CD14-positive monocyte (primary cell): Measurements from ENCODE around the gene CMTM1. TPM values are rescaled to one million over a fixed set of nuclear protein-coding genes. Genes with fewer than 3 reads are reported as not detected.
"Not testable (repeated sequence)": the region's sequence is repeated elsewhere in the genome, so short reads cannot be mapped to it uniquely, and the experiment has no call there.

Experiments used
- DNase-seq, 3 donors: peaks; one replicate each; pipeline ENCODE4 v3.0.0-alpha.2; 2011 to 2022
- H2AFZ ChIP-seq: 2 replicates; pipeline ENCODE4 v1.6.0; 2012; ENCODE audit warnings: mild to moderate bottlenecking, low read depth, low read length, inconsistent platforms; ENCODE audit not compliant: insufficient read depth, poor library complexity, severe bottlenecking
- H3K27ac ChIP-seq, 2 donors: 1 replicate in 1 of 2; 2 replicates in 1 of 2; pipeline ENCODE4 v1.5.1; 2012 to 2013; ENCODE audit warnings: low read length in 2 of 2, control low read depth in 1 of 2, inconsistent platforms in 1 of 2, low read depth in 1 of 2, mild to moderate bottlenecking in 1 of 2
- H3K27me3 ChIP-seq, 2 donors: one replicate each; pipeline versions ENCODE4 v1.6.0 to v1.6.1; 2011 to 2013; ENCODE audit warnings: low read length in 2 of 2; ENCODE audit not compliant: control insufficient read depth in 2 of 2, insufficient read depth in 2 of 2
- H3K36me3 ChIP-seq, 2 donors: replicated peaks in 1 of 2; 1 replicate in 1 of 2; 2 replicates in 1 of 2; pipeline versions ENCODE4 v1.5.1 to v1.6.1; 2012 to 2013; ENCODE audit warnings: low read length in 2 of 2, control low read depth in 1 of 2, inconsistent platforms in 1 of 2, mild to moderate bottlenecking in 1 of 2; ENCODE audit not compliant: insufficient read depth in 2 of 2, control insufficient read depth in 1 of 2
- H3K4me1 ChIP-seq, 2 donors: 1 replicate in 1 of 2; 2 replicates in 1 of 2; pipeline versions ENCODE4 v1.5.1 to v1.6.1; 2012 to 2013; ENCODE audit warnings: low read length in 2 of 2, control low read depth in 1 of 2, inconsistent platforms in 1 of 2, mild to moderate bottlenecking in 1 of 2, moderate library complexity in 1 of 2; ENCODE audit not compliant: insufficient read depth in 2 of 2, control insufficient read depth in 1 of 2
- H3K4me2 ChIP-seq: replicated peaks from 2 replicates; pipeline ENCODE3; 2012; ENCODE audit warnings: low read length, moderate library complexity, mild to moderate bottlenecking; ENCODE audit not compliant: poor library complexity, severe bottlenecking; ENCODE audit errors: extremely low read depth
- H3K4me3 ChIP-seq, 3 experiments: fragments of 200-600 bp in 1 of 3; sonication (generic) in 1 of 3; replicated peaks in 1 of 3; 1 replicate in 2 of 3; 2 replicates in 1 of 3; pipeline ENCODE4 v1.5.1; 2011 to 2013; ENCODE audit warnings: low read length in 3 of 3, mild to moderate bottlenecking in 3 of 3, control low read depth in 2 of 3, low read depth in 2 of 3, inconsistent platforms in 1 of 3, moderate library complexity in 1 of 3
- H3K79me2 ChIP-seq: 2 replicates; pipeline ENCODE4 v1.6.0; 2012; ENCODE audit warnings: mild to moderate bottlenecking, control low read depth, inconsistent platforms, low read length, moderate library complexity; ENCODE audit not compliant: insufficient read depth
- H3K9ac ChIP-seq: 2 replicates; pipeline ENCODE4 v1.6.0; 2017; ENCODE audit warnings: low read length, mild to moderate bottlenecking; ENCODE audit not compliant: insufficient read depth, poor library complexity, severe bottlenecking
- H3K9me3 ChIP-seq, 2 donors: replicated peaks in 1 of 2; 1 replicate in 1 of 2; 2 replicates in 1 of 2; pipeline versions ENCODE4 v1.5.1 to v1.6.1; 2012 to 2013; ENCODE audit warnings: low read length in 2 of 2, control low read depth in 1 of 2; ENCODE audit not compliant: control insufficient read depth in 1 of 2, insufficient read depth in 1 of 2
- H4K20me1 ChIP-seq: 2 replicates; pipeline ENCODE4 v1.6.0; 2012; ENCODE audit warnings: mild to moderate bottlenecking, low read length, control low read depth, moderate library complexity; ENCODE audit not compliant: insufficient read depth
- H3K27ac Mint-ChIP-seq, 7 donors: one replicate each; pipeline ENCODE4 v1.8.0; 2020; ENCODE audit warnings: mild to moderate bottlenecking in 7 of 7, mixed read lengths in 7 of 7, moderate library complexity in 6 of 7, inconsistent platforms in 2 of 7
- H3K27me3 Mint-ChIP-seq, 3 donors: one replicate each; pipeline ENCODE4 v1.8.0; 2021 to 2022; ENCODE audit warnings: low read depth in 3 of 3, mild to moderate bottlenecking in 3 of 3, mixed read lengths in 3 of 3, moderate library complexity in 3 of 3, inconsistent platforms in 1 of 3
- H3K36me3 Mint-ChIP-seq, 2 donors: one replicate each; pipeline ENCODE4 v1.8.0; 2020; ENCODE audit warnings: mixed read lengths in 2 of 2, inconsistent platforms in 1 of 2, mild to moderate bottlenecking in 1 of 2
- H3K4me1 Mint-ChIP-seq: one replicate; pipeline ENCODE4 v1.8.0; 2020; ENCODE audit warnings: mild to moderate bottlenecking, mixed read lengths
- H3K4me3 Mint-ChIP-seq, 2 donors: one replicate each; pipeline ENCODE4 v1.8.0; 2020; ENCODE audit warnings: mild to moderate bottlenecking in 2 of 2, mixed read lengths in 2 of 2, moderate library complexity in 1 of 2
- H3K9me3 Mint-ChIP-seq, 7 donors: one replicate each; pipeline ENCODE4 v1.8.0; 2020 to 2022; ENCODE audit warnings: mixed read lengths in 7 of 7, mild to moderate bottlenecking in 6 of 7, moderate library complexity in 6 of 7, inconsistent platforms in 2 of 7
- CTCF ChIP-seq: fragments of 200-600 bp; IDR thresholded peaks from one replicate; pipeline ENCODE4 v1.8.0; 2022; ENCODE audit warnings: antibody characterized with exemption, mild to moderate bottlenecking
- WGBS: methylation state at CpG from one replicate; pipeline ENCODE4 v1.1.5; 2013; ENCODE audit warnings: missing lambda C conversion rate; ENCODE audit not compliant: insufficient coverage; 5-methylcytosine and 5-hydroxymethylcytosine counted together
- intact Hi-C, 2 donors: fragments of 100-400 bp; cut with micrococcal nuclease; formaldehyde crosslinking; loops; one replicate each; pipeline versions ENCODE4 v1.15.0 to v1.15.1; 2023
- polyA plus RNA-seq, 3 donors: library from polyadenylated mRNA; depleted of rRNA in 1 of 3; unstranded in 2 of 3; stranded (reverse) in 1 of 3; fragments of 300-500 nt in 2 of 3; fragments of >200 nt in 1 of 3; fragmentation: Illumina TruSeq in 2 of 3; gene quantifications; 1 replicate in 2 of 3; 2 replicates in 1 of 3; pipeline ENCODE4 v1.2.3, GENCODE V29; 2012 to 2021

Gene CMTM1
- polyA plus RNA-seq, 3 donors, result 1.6 to 3.3 (median 2.5) TPM

GRCh38 chr16:66563574-66564334 is 2.5 kb upstream of the CMTM1 start:
- Histone ChIP-seq H3K27ac (peak overlapping the region in 1 of 2 donors; percentile 46), H3K4me1 (peaks cover 0 to 21% of the 10 kb centered on the region in 2 donors), H3K9ac (no peak overlapping the region), H3K9me3 (no peaks in the 10 kb centered on the region), H3K27me3 (no peaks in the 10 kb centered on the region), H3K79me2 (peaks cover 74% of the 10 kb centered on the region), H3K4me3 (no peak overlapping the region), H3K4me2 (no peak overlapping the region), H3K36me3 (peaks cover 66 to 93% of the 10 kb centered on the region in 2 donors), H2AFZ (no peak overlapping the region), H4K20me1 (peaks cover 85% of the 10 kb centered on the region)
- intact Hi-C loops, result no loop called here
- Mint-ChIP-seq H3K4me3 (no peak overlapping the region), H3K27ac (peak overlapping the region in 1 of 7 donors; percentile 67), H3K9me3 (peaks cover 0 to 4% (median 0%) of the 10 kb centered on the region in 7 donors), H3K27me3 (no peaks in the 10 kb centered on the region), H3K4me1 (peaks cover 28% of the 10 kb centered on the region), H3K36me3 (peaks cover 79 to 85% of the 10 kb centered on the region in 2 donors)
- no peak for TF ChIP-seq CTCF
- no CpG with 5 or more reads among the region's 2 CpGs for WGBS
- DNase-seq, result no peak

- not testable (repeated sequence) for H3K9me3 ChIP-seq, H3K9me3 Mint-ChIP-seq, H3K27ac ChIP-seq, H3K27me3 Mint-ChIP-seq, H3K4me2 ChIP-seq, H3K4me3 ChIP-seq, H3K9ac ChIP-seq, H3K4me3 Mint-ChIP-seq, DNase-seq, H3K27ac Mint-ChIP-seq, H3K27me3 ChIP-seq, H2AFZ ChIP-seq
- no CpG with 5 or more reads among the region's 3 CpGs for WGBS
- intact Hi-C loops, result loop anchor here in 1 of 2 donors (5.0 kb wide), 1 partner anchor 35 kb away; the partner anchor contains the start of gene CMTM3
- H3K4me1 ChIP-seq, result peaks cover 7 to 24% of the 10 kb centered on the region in 2 donors
- H4K20me1 ChIP-seq, result peaks cover 57% of the 10 kb centered on the region
- H3K36me3 ChIP-seq, result peaks cover 44 to 58% of the 10 kb centered on the region in 2 donors
- peaks cover 39% of the 10 kb centered on the region for H3K79me2 ChIP-seq
- H3K4me1 Mint-ChIP-seq, result peaks cover 22% of the 10 kb centered on the region
- peaks cover 61 to 76% of the 10 kb centered on the region in 2 donors for H3K36me3 Mint-ChIP-seq
Observed at GRCh38 chr16:66567270-66567669, 1.0 kb downstream of the CMTM1 start.
